GM18499 (cell line): ENCODE results near the gene CELF5.
"Not testable (repeated sequence)": the region's sequence is repeated elsewhere in the genome, so short reads cannot be mapped to it uniquely, and the experiment has no call there.

ENCODE experiments used
- ATAC-seq: cut with Tn5 transposase; IDR thresholded peaks from one replicate; pipeline ENCODE4 v1.9.1; 2021; ENCODE audit warnings: moderate number of reproducible peaks; ENCODE audit not compliant: insufficient read depth, unreplicated experiment

The CELF5 gene

DNA sequence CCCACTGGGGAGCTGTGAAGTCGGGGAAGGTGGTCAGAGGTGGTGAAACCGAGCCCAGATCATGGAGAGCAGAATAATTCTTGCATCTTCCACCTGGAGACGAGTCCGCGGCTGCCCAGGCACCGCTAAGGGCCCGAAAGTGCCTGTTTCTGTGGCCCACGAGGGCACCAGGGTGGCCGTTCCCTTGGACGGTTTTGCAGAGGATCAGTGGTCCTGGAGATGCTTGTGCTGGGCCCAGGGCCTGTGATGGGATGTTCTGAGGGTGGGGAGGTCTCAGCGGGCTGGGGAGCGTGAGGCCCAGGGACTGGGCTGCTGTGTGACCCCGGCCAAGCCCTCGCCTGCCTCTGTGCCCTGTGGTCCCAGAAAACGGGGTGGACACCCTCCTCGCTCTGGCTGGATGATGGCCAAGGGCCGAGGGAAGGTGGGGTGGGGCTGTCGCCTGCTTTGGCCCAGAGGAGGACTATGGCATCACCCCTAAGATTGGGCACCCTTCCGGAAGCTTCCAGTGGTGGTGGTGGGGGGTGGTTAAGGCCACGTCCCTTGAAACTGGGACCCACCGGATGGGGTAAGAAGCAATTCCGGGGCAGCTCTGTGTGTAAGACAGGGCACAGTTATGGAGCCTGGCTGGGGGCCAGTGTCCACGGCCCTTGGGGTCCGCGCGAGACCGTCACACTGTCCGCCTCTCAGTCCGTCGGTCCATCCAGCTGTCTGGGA, 90.7 kb downstream of the CELF5 start:
- ATAC-seq = no peak

GRCh38 chr19:3315676-3315973, 91.2 kb downstream of the CELF5 start:
- ATAC-seq = no peak

DNA sequence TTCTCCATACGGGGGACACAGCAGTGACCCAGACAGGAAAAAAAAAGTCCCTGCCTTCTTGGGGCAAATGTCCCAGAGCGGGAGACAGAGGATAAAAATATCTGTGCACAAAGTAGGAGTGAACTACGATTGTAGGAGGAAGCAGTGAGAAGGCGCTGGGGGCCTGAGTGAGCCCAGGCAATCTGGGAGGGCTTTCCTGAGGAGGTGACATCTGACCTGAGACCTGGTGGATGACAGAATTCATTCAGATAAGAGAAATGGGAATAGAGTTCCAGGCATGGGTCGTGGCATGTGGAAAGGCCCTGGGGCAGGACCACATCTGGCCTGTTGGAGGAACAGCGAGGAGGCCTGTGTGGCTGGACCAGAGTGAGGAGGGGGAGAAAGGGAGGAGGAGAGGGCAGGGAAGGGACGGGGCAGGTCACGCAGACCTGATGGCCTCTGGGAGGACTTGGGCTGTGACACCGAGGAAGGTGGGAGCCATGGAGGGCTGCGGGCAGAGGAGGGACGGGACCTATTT, 91.7 kb downstream of the CELF5 start:
- ATAC-seq = no peak

- no peak for ATAC-seq
Measured at GRCh38 chr19:3316659-3317207, 92.3 kb downstream of the CELF5 start.

- no peak for ATAC-seq
Measured at GRCh38 chr19:3319643-3320353, 95.3 kb downstream of the CELF5 start.

DNA sequence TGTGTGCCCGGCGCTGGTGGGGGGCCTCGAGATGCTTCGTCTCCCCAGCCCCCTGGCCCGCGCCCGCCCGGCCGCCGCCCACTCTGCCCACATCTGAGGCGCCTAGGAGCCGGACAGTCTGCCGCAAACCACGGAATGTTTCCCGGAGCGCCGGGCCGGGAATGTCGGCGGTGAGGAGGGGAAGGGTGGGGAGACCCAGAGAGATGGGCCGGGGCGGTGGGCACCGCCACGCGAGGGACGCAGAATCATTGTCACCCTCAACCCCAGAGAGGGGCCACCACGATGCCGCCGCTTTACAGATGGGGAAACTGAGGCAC, 95.9 kb downstream of the CELF5 start:
- ATAC-seq = no peak

DNA sequence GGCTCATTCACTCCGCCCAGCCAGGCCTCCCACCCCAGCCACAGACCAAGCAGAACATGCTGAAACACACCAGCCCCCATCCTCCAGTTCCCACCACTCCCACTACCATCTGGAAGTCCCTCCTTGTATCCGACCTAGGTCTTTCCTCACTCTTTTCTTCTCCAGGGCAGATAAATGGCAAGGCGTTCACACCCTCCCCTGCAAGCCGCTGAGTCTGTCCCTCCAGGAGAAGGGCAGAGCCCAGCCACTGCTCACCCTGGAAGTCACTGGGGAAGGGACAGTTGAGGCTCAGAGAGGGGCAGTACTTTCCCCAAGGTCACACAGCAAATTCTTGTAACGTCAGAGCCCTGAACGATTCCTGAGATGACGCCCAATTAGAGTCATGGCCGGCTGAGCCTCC, 96.4 kb downstream of the CELF5 start:
- ATAC-seq = no peak

DNA sequence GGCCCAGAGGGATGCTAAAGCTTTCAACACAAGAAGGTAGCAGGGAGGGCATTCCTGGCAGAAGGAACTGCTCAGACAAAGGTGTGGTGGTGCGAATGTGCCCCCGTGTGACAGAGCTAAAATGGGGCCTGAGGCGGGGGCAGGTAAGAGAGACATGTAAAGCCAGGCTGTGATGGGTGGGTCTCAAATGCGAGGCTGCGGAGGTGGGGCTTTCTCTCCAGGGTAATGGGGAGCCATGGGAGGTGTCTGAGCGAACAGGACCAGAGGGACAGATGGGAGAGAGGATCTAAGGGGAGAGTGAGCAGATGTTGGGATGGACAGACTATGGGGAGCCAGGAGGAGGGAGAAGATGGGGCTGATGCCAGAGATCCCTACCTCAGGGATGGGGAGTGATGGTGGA, 97.2 kb downstream of the CELF5 start:
- no peak for ATAC-seq

DNA sequence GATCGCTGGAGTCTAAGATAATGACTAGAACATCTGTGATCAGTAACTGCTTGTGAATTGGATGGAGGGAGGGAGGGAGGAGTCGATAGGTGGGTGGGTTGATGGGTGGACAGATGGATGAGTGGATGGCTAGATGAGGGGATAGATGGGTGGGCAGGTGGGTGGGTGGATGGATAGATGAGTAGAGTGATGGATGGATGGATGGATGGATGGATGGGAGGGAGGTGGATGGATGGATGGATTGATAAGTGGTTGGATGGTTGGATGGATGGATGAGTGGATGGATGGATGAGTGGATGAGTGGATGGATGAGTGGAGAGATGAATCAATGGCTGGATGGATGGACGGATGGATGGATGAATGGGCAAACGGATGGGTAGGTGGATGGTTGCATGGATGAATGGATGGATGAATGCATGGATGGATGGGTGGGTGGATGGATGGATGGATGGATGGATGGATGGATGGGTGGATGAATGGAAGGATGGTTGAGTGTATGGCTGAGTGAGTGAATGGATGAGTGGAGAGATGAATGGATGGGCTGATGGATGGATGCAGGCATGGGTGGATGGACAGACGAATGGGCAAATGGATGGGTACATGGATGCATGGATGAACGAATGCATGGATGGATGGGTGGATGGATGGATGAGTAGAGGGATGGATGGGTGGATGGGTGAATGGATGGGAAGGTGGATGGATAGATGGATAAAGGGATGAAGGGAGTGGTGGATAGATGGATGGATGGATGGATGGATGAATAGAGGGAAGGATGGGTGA, 97.9 kb downstream of the CELF5 start:
- ATAC-seq = no peak

DNA sequence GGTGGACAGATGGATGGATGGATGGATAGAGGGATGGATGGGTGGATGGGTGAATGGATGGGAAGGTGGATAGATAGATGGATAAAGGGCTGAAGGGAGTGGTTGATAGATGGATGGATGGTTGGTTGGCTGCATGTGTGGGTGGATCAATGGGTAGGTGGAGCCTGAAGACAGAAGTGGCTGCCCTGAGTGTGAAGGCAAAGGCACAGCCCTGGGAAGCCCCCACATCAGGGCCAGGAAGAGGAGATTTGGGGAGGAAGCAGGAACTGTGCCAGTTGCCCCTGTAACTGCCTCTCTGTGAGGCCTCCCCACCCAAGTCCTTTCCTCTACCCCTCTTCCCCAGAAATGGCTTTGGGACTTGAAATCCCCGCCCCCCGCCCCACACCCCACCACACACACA, 98.6 kb downstream of the CELF5 start:
- no peak for ATAC-seq

- ATAC-seq = no peak
Measured at GRCh38 chr19:3323658-3324057, 99.2 kb downstream of the CELF5 start.

DNA sequence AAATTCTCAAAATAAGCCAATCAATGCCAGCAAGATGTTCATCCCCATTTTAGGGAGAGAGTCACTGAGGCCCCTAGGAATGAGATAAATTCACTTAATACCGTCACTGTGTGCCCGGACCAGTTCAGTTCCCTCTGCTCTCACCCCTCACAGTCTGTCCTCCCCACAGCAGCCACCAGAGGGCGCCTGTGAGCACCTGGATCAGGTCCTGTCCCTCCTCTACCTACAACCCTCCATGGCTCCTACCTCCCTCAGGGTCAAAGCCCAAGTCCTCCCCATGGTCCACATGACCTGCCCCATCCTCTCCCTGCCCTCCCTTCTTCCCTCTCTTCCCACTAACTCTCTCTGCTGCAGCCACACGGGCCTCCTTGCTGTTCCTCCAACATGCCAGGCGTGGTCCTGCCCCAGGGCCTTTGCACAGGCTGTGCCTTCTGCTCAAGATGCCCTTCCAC, 100.0 kb downstream of the CELF5 start:
- ATAC-seq = no peak

- no peak for ATAC-seq
Measured at GRCh38 chr19:3325451-3325850, 101.0 kb downstream of the CELF5 start.

GRCh38 chr19:3328743-3329142, 104.3 kb downstream of the CELF5 start:
- no peak for ATAC-seq

GRCh38 chr19:3330047-3330446, 105.6 kb downstream of the CELF5 start:
- ATAC-seq = no peak

DNA sequence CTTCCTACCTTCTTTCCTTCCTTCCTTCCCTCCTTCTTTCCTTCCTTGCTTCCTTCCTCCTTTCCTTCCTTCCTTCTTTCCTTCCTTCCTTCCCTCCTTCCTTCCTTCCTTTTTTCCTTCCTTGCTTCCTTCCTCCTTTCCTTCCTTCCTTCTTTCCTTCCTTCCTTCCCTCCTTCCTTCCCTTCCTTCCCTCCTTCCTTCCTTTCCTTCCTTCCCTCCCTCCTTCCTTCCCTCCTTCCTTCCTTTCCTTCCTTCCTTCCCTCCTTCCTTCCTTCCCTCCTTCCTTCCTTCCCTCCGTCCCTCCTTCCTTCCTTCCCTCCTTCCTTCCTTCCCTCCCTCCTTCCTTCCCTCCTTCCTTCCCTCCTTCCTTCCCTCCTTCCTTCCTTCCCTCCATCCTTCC, 107.8 kb downstream of the CELF5 start:
- ATAC-seq = not testable (repeated sequence)

GRCh38 chr19:3333020-3333583, 108.6 kb downstream of the CELF5 start:
- no peak for ATAC-seq

- no peak for ATAC-seq
Measured at GRCh38 chr19:3333662-3334061, 109.2 kb downstream of the CELF5 start.

DNA sequence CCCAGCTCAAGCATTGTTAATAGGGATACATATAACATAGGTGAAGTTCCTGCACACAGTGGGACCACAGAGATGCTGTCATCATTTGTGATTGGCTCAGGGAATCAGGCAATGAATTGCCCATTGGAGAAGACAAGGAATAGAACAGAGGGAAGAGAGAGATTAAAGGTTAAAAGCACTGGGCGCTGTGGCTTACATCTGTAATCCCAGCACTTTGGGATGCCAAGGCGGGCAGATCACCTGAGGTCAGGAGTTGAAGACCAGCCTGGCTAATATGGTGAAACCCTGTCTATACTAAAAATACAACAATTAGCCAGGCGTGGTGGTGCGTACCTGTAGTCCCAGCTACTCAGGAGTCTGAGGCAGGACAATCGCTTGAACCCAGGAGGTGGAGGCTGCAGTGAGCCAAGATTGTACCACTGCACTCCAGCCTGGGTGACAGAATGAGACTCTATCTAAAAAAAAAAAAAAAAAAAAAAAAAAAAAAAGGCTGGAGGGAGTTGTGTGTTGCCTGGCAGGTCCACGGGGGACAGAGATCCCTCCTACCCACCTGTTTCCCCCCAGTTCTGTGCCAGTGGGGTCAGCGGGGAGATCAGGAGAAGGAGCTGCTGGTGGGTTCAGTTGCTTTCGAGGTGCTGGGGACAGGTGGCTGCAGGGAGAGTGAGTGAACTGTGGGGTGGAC, 110.4 kb downstream of the CELF5 start:
- ATAC-seq = not testable (repeated sequence)
